ENCODE results near the gene CCDC66.

The CCDC66 gene

DNA sequence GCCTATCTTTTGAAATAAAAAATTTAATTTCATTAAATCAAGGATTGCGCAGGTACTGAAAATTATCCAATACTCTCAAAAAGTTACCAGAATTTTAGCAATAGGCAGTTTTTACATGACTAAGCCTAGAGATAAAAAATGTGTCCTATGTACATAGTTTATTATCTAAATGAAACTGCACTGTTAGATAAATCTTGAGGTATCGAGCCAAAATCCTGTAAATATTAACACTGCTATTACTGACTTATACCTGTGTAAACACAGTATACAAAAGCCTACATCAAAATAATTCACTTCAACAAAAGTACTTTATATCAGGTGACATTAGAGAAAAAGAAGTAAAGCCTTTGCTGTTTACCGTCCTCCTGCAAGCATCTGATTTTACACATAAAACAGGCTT lies 65.4 kb downstream of the CCDC66 start:
- no peak for DNase-seq

DNA sequence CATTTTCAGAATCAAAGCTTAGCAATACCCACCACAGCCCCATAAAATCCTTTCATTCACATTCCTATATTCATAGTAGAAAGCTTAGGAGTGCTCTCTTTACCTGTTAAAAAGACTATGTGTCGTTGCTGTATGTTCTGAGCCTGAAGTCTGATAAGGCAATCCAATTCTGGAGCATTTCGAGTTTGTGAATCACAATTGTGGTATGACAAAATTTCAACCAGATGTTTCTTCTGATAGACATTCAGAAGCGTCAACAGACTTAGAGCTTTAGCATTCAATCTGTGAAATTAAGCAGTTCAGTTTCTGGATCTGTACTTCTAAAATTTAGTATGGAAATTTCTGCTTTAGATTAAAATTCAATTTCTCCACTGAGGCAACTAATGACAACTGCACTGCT lies 67.8 kb downstream of the CCDC66 start:
- DNase-seq: no peak

DNA sequence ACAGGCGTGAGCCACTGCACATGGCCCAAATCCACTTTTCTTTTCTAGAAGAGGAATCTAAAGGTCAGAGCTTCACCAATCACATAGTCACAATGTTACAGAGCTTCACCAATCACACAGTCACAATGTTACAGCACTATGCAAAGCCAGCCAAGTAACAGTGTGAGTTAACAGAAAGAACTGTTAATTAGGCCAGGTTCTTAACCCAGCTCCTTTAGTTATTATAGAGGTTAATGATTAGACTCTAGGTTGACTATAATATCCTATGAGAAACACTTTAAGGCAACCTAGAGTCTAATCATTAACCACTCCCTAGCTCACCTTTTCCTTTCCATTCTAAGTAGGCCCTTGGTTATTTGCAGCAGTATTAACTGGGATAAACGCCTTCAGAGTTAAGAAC lies 72.1 kb downstream of the CCDC66 start:
- DNase-seq: no peak

DNA sequence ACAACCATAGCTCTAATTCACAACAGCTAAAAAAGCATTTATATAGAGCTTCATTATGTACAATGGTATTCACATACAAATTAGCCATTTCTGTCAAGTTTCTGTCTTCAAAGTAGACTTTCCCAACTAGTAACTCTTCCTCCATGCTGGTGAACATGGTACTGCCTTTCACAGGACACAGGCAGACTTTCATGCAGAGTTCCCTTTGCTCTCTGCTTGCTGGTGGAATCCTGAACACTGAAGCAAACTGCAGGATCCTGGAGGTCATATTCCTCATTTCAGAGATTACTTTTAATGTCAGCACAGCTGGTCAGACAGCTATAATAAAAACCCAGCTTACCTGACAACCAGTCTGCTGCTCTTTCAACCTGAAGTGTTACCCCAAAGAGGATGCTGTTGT lies 72.5 kb downstream of the CCDC66 start:
- DNase-seq: no peak

DNA sequence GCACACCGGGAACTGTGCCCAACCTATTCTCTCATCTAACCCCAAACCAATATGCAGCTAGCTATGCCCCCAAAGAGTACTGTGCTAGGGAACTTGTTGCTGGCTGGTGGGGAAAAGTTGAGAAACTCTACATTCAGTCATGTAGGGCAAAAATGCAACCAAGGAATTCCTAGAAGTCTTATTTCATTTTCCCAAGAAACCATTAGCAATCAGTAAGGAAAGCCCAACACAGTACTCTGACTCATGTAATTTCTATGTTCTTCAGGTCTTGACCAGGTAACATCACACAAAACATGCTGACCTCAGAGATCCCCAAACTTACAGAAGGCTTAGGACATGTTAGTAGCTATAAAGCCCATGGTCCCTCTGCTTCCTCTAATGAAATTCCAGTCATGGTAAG lies 74.0 kb downstream of the CCDC66 start:
- DNase-seq: no peak

DNA sequence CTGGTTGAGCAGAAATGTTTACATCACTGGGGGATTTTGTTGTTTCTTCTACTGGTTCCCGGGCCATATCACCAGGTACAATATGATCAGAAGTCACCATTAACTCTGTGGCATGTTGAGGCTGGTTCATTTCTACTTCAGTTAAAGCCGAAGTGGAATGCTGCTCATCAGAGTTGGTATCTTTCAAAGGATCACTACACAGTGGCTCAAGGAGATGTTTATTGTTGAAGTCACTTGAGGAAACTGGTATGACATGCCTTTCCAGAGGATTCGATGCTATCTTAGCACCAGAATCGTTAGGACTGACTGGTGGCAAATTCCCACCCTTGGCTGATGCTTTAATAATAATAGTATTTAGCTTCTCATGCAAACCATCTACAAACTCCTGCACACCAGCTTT lies 76.2 kb downstream of the CCDC66 start:
- no peak for DNase-seq

DNA sequence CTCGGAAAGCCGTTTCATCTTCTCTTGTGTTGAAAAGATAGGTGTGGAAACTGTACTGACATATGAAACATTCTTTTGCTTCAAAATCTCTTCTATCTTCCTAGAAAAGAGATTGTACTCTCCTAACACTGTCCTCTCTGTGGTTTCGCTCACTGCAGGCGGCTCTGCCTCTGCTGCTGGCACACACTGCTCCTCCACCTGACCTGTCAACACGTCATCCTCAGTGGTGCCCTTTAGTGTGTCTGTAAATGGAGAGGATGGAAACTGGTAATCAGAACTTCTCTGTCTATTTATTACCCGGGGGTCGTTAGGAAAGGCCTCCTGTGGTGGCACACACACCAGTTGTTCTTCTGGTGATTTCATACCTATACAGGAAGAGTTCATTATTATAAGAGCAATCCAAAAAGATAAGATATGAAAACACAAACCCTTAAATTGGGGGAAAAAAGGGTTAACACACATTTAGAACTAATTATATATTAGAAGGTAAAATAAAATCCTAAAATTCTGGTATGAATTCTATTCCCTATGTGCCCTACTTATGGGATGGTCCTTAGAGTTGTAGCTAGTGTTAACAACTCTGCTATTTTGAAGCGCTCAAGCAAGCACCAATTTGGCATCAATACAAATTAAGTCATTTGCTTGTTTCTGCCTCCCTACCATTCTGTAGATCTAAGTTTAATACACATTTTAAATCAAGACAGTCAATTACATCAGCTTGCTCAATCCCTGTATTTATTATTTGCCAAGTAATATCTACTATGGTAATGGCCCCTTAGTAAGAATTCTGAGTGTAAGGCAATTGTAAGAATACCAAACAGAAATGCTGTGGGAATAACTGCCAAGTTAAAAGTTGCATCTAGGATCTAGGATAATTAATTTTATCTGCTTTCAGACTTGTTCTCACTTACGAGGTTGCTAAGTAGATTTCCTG lies 76.9 kb downstream of the CCDC66 start:
- no peak for DNase-seq

DNA sequence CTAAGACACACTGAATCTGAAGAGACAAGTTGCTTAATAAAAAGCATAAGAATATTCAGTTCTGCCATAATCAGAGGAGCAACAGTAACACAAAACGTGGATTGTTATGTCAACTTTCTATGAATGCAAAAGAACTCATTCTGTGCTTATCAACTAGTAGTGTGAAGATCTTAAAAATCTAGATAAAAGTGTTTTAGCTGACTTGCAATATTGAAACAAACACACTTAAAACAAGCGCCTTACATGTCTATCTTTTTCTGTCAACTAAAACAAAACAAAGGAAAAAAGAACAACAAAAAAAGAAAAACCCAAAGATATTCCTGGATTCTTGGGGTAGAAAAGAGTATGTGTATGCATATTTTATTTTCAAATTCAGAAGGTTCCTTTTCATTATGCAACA lies 88.4 kb downstream of the CCDC66 start:
- no peak for DNase-seq

DNA sequence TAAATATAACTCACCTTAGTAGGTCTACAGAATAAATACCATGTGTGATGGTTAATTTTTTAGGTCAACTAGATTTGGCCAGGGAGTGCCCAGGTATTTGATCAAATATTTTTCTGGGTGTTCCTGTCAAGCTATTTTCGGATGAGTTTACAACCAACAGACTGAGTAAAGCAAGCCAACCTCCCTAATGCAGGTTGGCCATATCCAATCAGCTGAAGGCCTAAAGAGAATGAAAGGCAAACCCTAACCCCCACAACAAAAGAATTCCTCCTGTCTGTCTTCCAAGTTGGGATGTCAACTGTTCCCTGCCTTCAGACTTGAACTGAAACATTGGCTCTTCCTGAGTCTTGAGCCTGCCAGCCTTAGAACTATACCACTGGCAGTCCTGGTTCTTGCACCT lies 97.5 kb downstream of the CCDC66 start:
- no peak for DNase-seq

DNA sequence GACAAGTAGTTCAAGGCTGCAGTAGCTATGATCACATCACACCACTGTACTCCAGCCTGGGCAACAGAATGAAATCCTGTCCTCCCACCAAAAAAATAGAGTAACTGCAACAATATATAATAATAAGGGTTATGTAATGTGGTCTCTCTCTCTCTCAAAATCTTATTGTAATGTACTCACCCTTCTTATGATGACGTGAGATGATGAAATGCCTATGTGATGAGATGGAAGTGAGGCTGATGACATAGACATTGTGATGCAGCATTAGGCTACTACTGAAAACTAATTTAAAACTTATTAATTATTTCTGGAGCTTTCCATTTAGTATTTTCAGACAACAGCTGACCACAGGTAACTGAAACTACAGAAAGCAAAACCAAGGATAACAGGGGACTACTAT lies 98.7 kb downstream of the CCDC66 start:
- no peak for DNase-seq

DNA sequence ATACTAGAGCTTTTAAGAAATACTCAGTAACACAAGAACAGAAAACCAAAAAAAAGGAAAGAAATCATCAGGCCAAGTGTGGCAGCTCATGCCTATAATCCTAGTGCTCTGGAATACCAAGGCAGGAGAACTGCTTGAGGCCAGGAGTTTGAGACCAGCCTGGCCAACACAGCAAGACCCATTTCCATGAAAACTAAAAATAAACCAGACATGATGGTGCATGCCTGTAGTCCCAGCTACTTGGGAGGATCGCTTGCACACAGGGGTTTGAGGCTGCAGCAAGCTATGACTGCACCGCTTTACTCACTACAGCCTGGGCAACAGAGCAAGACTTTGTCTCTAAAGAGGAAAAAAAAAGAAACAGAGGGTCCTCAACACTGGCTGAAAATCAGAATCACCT lies 107.8 kb downstream of the CCDC66 start:
- DNase-seq: no peak

DNA sequence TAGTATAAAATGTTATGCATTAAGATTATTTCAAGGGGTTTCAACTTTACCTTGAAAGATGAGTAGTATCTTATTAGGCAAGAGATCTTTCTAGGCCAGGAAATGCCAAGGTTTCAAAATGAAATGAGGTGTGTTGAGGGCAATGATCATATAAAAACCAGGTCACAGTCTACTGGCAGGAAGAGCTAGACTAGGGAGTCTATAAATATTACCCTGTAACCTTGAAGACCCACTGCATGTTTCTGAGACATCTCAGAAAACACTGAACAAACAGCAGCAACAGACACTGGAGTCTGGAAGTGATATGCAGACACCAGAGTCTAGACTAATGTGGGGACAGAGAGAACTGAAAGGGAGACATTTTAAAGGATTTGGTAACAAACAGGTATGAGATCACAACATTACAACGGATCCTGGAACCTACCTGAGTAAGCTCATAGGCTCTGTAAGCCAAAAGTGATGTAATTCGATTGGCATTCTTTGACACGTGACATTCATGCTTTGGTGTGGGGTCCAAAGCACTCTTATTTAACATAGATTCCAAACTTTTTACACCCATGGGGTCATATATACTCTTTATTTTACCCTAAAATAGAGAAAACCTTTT lies 111.1 kb downstream of the CCDC66 start:
- no peak for DNase-seq

Data from T-helper 1 cell (primary cell).